Naive thymus-derived CD8-positive, alpha-beta T cell (primary cell): ENCODE results near the gene MERTK. TPM values are rescaled to one million over a fixed set of nuclear protein-coding genes. Genes with fewer than 3 reads are reported as not detected.

Source experiments
- ATAC-seq, 2 donors: fragments of 150-1000 bp; cut with Tn5 transposase in 1 of 2; sonication (Bioruptor Pico), chemical (Tn5 transposase) in 1 of 2; 1 replicate in 1 of 2; 2 replicates in 1 of 2; pipeline ENCODE4 v1.10.0; 2021; ENCODE audit warnings: mild to moderate bottlenecking in 2 of 2, moderate library complexity in 2 of 2
- POLR2A ChIA-PET: fragments of 350-600 bp; sonication (Branson Sonifier 250); formaldehyde crosslinking; loops from one replicate; lab custom pipeline; 2021; ENCODE audit warnings: antibody characterized with exemption; lab: Charles Lee
- DNase-seq, 10 donors: peaks; one replicate each; pipeline versions ENCODE4 v3.0.0 to v3.0.0-alpha.2; 2020 to 2022
- H3K27ac Mint-ChIP-seq, 10 donors: one replicate each; pipeline ENCODE4 v1.8.0; 2020 to 2022; ENCODE audit warnings: mild to moderate bottlenecking in 10 of 10, mixed read lengths in 10 of 10, moderate library complexity in 4 of 10, inconsistent platforms in 1 of 10
- H3K27me3 Mint-ChIP-seq, 5 donors: one replicate each; pipeline ENCODE4 v1.8.0; 2021 to 2022; ENCODE audit warnings: mixed read lengths in 5 of 5
- H3K36me3 Mint-ChIP-seq, 3 donors: one replicate each; pipeline ENCODE4 v1.8.0; 2020 to 2022; ENCODE audit warnings: mixed read lengths in 3 of 3, mild to moderate bottlenecking in 2 of 3, inconsistent platforms in 1 of 3
- H3K4me1 Mint-ChIP-seq, 4 donors: one replicate each; pipeline ENCODE4 v1.8.0; 2021 to 2022; ENCODE audit warnings: mixed read lengths in 4 of 4
- H3K4me3 Mint-ChIP-seq, 10 donors: one replicate each; pipeline ENCODE4 v1.8.0; 2020 to 2022; ENCODE audit warnings: mild to moderate bottlenecking in 10 of 10, mixed read lengths in 10 of 10, moderate library complexity in 6 of 10, inconsistent platforms in 1 of 10
- H3K9me3 Mint-ChIP-seq, 9 donors: one replicate each; pipeline ENCODE4 v1.8.0; 2020 to 2022; ENCODE audit warnings: mixed read lengths in 9 of 9, mild to moderate bottlenecking in 3 of 9, inconsistent platforms in 1 of 9, moderate library complexity in 1 of 9
- polyA plus RNA-seq, 3 donors: library from polyadenylated mRNA; unstranded; fragments of 300-500 nt; fragmentation: Illumina TruSeq; gene quantifications; one replicate each; pipeline ENCODE4 v1.2.3, GENCODE V29; 2021
- total RNA-seq, 8 experiments: library from RNA in 2 of 8; stranded (reverse) in 2 of 8; gene quantifications; one replicate each; pipeline ENCODE4 v1.2.3 and lab custom pipeline; 2021 to 2026

MERTK gene
- total and polyA plus RNA-seq, 5 experiments from 2014 or later: 0.55 to 0.69 TPM; not detected in 3

DNA sequence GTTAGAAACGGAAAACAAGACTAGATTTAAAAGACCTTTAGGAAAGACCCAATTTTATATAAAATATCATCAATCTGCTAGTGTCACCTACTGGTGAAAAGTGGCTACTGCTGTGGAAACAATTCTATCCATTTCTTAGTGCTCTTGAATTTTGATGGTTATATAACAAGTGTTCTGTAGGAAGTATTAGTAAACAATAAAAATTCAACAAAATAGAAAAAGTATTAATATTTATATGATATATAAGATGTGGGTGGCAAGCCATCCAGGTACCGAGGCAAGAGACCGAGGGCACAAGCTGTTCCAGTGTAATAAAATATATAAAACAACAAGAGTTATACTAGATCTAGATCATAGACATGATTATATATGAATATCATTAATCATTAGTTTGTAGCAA lies 150.5 kb downstream of the MERTK start:
- POLR2A ChIA-PET: no interaction called here
- Mint-ChIP-seq H3K9me3 (peaks cover 0 to 7% (median 0%) of the 10 kb centered on the region in 9 donors), H3K27me3 (peaks cover 0 to 5% (median 0%) of the 10 kb centered on the region in 5 donors), H3K36me3 (peaks cover 0 to 11% (median 0%) of the 10 kb centered on the region in 3 donors), H3K27ac (no peak overlapping the region), H3K4me1 (peaks cover 3 to 8% (median 7%) of the 10 kb centered on the region in 4 donors), H3K4me3 (no peak overlapping the region)
- DNase-seq (peak in 7 of 10 donors; percentile 5 to 67 (median 58)), ATAC-seq (peak; percentile 61 to 73)

GRCh38 chr2:112050316-112050715 lies 151.9 kb downstream of the MERTK start:
- H3K36me3 Mint-ChIP-seq: peaks cover 0 to 11% (median 0%) of the 10 kb centered on the region in 3 donors

DNA sequence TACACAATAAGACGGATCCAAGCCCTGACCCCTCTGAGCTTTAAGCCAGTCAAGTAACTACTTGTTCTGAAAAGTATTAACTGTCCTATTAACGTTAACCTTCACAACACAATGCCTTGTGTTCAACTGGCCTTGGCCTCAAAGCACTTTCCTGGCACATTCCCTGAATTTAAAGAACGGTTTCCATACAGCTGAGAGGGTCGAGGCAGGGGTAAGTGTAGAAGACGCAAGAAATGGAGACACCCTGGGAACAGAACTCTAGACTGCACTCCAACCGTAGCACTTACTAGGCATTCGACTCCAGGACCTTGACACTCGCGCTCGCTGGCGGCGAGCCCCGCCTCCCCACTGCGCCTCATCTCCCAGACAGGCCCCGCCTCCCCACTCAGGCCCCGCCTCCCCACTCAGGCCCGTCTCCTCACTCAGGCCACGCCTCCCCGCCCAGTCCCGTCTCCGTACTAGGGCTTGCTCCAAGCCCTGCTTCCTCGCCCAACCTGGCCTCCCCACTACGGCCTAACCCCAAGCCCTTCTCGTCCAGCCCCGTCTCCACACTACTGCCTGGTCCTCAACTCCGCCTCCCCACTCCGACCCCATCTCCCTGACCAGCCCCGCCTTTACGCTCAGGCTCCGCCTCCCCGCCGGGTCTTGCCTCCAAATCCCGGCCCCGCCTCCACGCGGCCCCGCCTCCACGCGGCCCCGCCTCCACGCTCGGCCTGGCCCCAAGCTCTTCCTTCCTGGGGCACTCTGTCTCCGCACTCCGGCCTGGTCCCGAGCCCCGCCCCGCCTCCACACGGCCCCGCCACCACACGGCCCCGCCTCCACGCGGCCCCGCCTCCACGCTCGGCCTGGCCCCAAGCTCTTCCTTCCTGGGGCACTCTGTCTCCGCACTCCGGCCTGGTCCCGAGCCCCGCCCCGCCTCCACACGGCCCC lies 155.8 kb downstream of the MERTK start:
- Mint-ChIP-seq H3K27ac (peak overlapping the region; percentile 83 to 99 (median 98)), H3K9me3 (no peaks in the 10 kb centered on the region), H3K36me3 (peaks cover 0 to 9% (median 0%) of the 10 kb centered on the region in 3 donors), H3K4me1 (peaks cover 25 to 44% (median 40%) of the 10 kb centered on the region in 4 donors), H3K4me3 (peak overlapping the region; percentile 79 to 99 (median 96)), H3K27me3 (no peaks in the 10 kb centered on the region)
- POLR2A ChIA-PET: interaction anchor here (1.1 to 4.7 kb wide), 7 partner anchors 9 to 221 kb away, joined by 3 to 27 read pairs (median 8); partner anchors contain the start of genes ANAPC1 and ZC3H8
- DNase-seq (peak; percentile 95 to 99 (median 98)), ATAC-seq (peak; percentile 65 to 69)

More at GRCh38 chr2:112050316-112050715, 151.9 kb downstream of the MERTK start:
- no peak for ATAC-seq
- no peak overlapping the region for H3K27ac Mint-ChIP-seq
- H3K4me1 Mint-ChIP-seq: peaks cover 5 to 13% (median 10%) of the 10 kb centered on the region in 4 donors
- POLR2A ChIA-PET: no interaction called here
- peaks cover 0 to 4% (median 0%) of the 10 kb centered on the region in 9 donors for H3K9me3 Mint-ChIP-seq
- H3K27me3 Mint-ChIP-seq: peaks cover 0 to 5% (median 0%) of the 10 kb centered on the region in 5 donors
- DNase-seq: no peak
- no peak overlapping the region for H3K4me3 Mint-ChIP-seq

DNA sequence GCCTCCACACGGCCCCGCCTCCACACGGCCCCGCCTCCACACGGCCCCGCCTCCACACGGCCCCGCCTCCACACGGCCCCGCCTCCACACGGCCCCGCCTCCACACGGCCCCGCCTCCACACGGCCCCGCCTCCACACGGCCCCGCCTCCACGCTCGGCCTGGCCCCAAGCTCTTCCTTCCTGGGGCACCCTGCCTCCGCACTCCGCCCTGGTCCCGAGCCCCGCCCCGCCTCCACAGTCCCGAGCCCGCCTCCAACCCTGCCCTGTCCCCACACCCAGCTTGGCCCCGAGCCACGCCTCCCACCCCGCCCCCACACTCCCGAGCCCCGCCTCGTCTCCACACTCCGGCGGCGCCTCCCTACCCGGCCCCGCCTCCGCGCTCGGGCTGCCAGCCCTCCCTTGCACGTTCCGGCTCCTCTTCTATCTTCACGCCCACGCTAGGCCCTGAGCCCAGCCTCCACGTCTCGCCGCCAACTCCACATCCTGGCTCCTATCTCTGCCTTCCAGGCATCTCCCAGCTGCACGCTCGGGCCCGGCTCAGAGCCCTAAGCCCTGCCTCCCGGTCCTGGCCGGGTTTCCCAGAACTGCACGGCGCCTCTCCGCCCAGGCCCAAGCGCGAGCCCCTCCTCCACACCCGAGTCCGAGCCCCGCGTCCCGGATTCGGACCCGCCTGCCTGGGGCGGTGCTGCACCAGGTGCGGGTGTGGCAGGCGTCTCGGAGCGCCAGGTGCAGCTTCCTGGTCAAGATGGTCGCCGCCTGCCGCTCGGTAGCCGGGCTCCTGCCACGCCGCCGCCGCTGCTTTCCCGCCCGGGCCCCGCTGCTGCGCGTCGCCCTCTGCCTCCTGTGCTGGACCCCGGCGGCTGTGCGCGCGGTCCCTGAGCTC lies 156.7 kb downstream of the MERTK start, which contains the start of gene TMEM87B:
TMEM87B (plus strand) TSS at position 423 of the 883 bp plus-strand sequence; CDS start at position 746, 323 bp downstream.
- peaks cover 0 to 18% (median 0%) of the 10 kb centered on the region in 3 donors for H3K36me3 Mint-ChIP-seq
- H3K27me3 Mint-ChIP-seq: no peaks in the 10 kb centered on the region
- H3K9me3 Mint-ChIP-seq: no peaks in the 10 kb centered on the region
- peak within 1 kb of the TSS; percentile 83 to 99 (median 98) for H3K27ac Mint-ChIP-seq
- POLR2A ChIA-PET: interaction anchor here (1.1 to 4.7 kb wide), 8 partner anchors 9 to 934 kb away, joined by 3 to 27 read pairs (median 8); partner anchors contain the start of genes ANAPC1, BCL2L11 and ZC3H8
- peak within 1 kb of the TSS; percentile 79 to 99 (median 96) for H3K4me3 Mint-ChIP-seq
- peaks cover 27 to 46% (median 44%) of the 10 kb centered on the region in 4 donors for H3K4me1 Mint-ChIP-seq
- ATAC-seq (peak; percentile 69 to 75), DNase-seq (peak; percentile 89 to 99 (median 97))

DNA sequence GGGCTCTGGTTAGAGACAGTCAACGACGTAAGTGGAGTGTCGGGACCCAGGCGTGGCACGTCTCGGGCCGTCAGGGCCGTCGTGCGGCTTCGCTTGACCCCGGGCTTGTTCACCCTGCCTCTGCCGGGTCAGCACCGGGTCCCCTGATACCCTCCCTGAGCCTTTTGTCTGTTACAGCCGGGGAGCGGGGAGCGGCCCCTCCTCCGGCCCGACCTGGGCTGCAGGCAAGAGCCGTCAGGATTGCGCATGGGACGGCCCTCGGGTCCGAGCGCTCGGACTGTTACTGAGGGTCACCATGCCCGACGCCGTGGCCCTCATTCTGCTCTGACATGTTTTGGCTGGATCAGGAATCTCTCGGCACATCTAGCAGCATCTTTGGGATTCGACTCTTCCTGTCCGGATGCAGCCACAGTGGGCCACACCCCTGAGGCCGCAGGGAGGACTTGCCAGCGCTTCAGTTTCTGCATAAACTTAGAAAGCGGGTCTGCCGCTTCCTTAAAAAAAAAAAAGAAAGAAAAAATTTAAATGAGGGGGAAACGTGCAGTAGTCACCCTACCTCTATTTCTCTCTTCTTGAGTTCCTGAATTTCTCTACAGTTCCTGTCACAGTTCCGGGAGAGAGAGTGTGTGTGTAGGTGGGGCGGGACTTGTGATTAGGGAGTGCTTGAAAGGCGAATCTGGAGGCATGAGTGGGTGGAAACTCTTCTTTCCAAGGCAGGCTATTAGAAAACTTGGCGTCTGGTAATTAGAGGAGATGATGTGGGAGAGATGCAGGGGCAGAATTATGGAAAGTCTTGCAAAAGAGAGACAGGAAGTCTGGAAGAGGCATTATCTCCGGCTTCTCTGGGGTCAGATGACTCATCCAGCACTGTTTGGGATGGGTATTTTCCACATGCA lies 157.6 kb downstream of the MERTK start:
- peak in 8 of 10 donors; percentile 15 to 63 (median 22) for DNase-seq
- H3K4me3 Mint-ChIP-seq: peak overlapping the region; percentile 79 to 96 (median 94)
- H3K27ac Mint-ChIP-seq: peak overlapping the region; percentile 75 to 99 (median 92)
- H3K4me1 Mint-ChIP-seq: peaks cover 27 to 46% (median 44%) of the 10 kb centered on the region in 4 donors
- POLR2A ChIA-PET: interaction anchor here (1.2 to 2.6 kb wide), 5 partner anchors 8 to 935 kb away, joined by 3 to 9 read pairs (median 8); partner anchors contain the start of genes BCL2L11 and ZC3H8
- ATAC-seq: no peak
- H3K36me3 Mint-ChIP-seq: peaks cover 0 to 24% (median 0%) of the 10 kb centered on the region in 3 donors
- H3K9me3 Mint-ChIP-seq: no peaks in the 10 kb centered on the region
- no peaks in the 10 kb centered on the region for H3K27me3 Mint-ChIP-seq

- DNase-seq (no peak), ATAC-seq (no peak)
- peak overlapping the region; percentile 29 to 99 (median 92) for H3K27ac Mint-ChIP-seq
- H3K9me3 Mint-ChIP-seq: no peaks in the 10 kb centered on the region
- H3K4me1 Mint-ChIP-seq: peaks cover 28 to 53% (median 45%) of the 10 kb centered on the region in 4 donors
- H3K36me3 Mint-ChIP-seq: peaks cover 0 to 30% (median 2%) of the 10 kb centered on the region in 3 donors
- POLR2A ChIA-PET: interaction anchor here (0.5 kb wide), 1 partner anchor 172 kb away, joined by 6 read pairs; no protein-coding TSS in a partner anchor
- H3K27me3 Mint-ChIP-seq: no peaks in the 10 kb centered on the region
- peak overlapping the region; percentile 79 to 96 (median 94) for H3K4me3 Mint-ChIP-seq
Measured at GRCh38 chr2:112056626-112056987, 158.2 kb downstream of the MERTK start.

DNA sequence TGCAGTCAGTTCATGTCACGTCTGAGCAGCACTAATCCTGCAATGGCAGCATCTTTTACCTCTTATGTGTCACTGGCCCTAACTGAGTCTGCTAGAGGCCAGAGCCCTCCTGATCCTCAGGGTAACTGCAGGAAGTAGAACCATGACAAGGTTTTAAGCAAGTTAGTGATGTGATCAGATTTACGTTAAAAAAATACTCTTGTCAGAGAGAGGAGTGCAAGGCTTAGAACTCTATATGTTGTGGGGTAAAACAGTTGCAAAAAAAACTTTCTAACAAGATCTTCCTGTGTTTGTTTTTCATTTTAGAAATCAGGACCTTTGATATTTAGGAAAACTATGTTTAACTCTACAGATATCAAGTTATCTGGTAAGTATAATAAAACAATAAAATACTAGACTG lies 161.3 kb downstream of the MERTK start:
- POLR2A ChIA-PET: no interaction called here
- Mint-ChIP-seq H3K4me3 (no peak overlapping the region), H3K9me3 (no peaks in the 10 kb centered on the region), H3K27me3 (no peaks in the 10 kb centered on the region), H3K36me3 (peaks cover 6 to 60% (median 21%) of the 10 kb centered on the region in 3 donors), H3K4me1 (peaks cover 33 to 67% (median 56%) of the 10 kb centered on the region in 4 donors), H3K27ac (no peak overlapping the region)
- ATAC-seq (no peak), DNase-seq (no peak)

GRCh38 chr2:112061299-112061698 lies 162.9 kb downstream of the MERTK start:
- no peaks in the 10 kb centered on the region for H3K27me3 Mint-ChIP-seq
- H3K4me1 Mint-ChIP-seq: peaks cover 33 to 71% (median 56%) of the 10 kb centered on the region in 4 donors
- DNase-seq: no peak
- ATAC-seq: no peak
- H3K4me3 Mint-ChIP-seq: no peak overlapping the region
- no peak overlapping the region for H3K27ac Mint-ChIP-seq
- peaks cover 10 to 73% (median 28%) of the 10 kb centered on the region in 3 donors for H3K36me3 Mint-ChIP-seq
- no peaks in the 10 kb centered on the region for H3K9me3 Mint-ChIP-seq
- POLR2A ChIA-PET: no interaction called here

DNA sequence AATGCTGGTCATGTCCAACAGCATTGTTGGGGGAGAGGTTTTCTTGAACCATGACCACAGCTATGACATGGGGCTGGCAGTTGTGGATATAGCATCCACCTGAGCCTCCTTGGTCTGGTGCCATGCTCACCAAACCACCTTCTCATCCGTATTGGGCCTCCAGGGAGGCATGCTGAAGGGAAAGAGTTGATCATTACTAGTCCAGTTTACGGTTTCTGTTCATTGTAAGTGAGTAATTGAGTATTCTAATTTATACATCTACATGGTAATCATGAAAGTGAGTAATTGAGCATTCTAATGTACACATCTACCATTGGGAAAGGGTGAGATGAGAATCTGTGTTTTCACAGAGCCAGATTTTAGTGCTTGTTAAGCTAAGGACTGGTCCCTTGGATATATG lies 163.4 kb downstream of the MERTK start:
- no peaks in the 10 kb centered on the region for H3K27me3 Mint-ChIP-seq
- H3K4me3 Mint-ChIP-seq: no peak overlapping the region
- ATAC-seq (no peak), DNase-seq (no peak)
- POLR2A ChIA-PET: no interaction called here
- H3K9me3 Mint-ChIP-seq: no peaks in the 10 kb centered on the region
- H3K4me1 Mint-ChIP-seq: peaks cover 28 to 70% (median 51%) of the 10 kb centered on the region in 4 donors
- H3K36me3 Mint-ChIP-seq: peaks cover 10 to 76% (median 28%) of the 10 kb centered on the region in 3 donors
- H3K27ac Mint-ChIP-seq: peak overlapping the region in 1 of 10 donors; percentile 9

DNA sequence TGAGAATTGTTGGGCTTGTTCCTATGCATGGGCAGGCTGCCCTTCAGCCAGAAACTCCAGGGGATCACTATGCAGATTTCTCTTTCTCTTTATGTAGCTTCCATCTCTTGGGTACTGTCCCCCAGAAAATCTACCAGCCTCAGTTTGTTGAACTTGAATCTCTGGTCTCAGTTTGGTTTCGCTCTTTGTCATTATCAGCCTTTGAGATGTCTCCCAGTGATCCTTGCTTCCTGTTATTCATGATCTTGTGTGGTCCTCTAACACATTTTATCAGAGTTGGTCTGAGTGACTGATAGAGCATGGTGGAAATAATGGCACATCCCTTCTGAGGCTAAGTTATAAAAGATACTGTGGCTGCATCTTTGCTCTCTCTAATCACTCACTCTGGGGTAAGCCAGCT lies 164.5 kb downstream of the MERTK start:
- ATAC-seq (no peak), DNase-seq (no peak)
- H3K4me1 Mint-ChIP-seq: peaks cover 27 to 62% (median 42%) of the 10 kb centered on the region in 4 donors
- no peak overlapping the region for H3K4me3 Mint-ChIP-seq
- peak overlapping the region in 2 of 10 donors; percentile 3 to 36 for H3K27ac Mint-ChIP-seq
- H3K36me3 Mint-ChIP-seq: peaks cover 15 to 86% (median 36%) of the 10 kb centered on the region in 3 donors
- POLR2A ChIA-PET: interaction anchor here (1.4 kb wide), 1 partner anchor 8 kb away, joined by 7 read pairs; the partner anchor contains the start of gene TMEM87B
- no peaks in the 10 kb centered on the region for H3K9me3 Mint-ChIP-seq
- H3K27me3 Mint-ChIP-seq: no peaks in the 10 kb centered on the region

- H3K27me3 Mint-ChIP-seq: no peaks in the 10 kb centered on the region
- H3K9me3 Mint-ChIP-seq: peaks cover 0 to 4% (median 2%) of the 10 kb centered on the region in 9 donors
- peaks cover 16 to 58% (median 35%) of the 10 kb centered on the region in 4 donors for H3K4me1 Mint-ChIP-seq
- POLR2A ChIA-PET: no interaction called here
- peak overlapping the region in 1 of 10 donors; percentile 8 for H3K27ac Mint-ChIP-seq
- H3K4me3 Mint-ChIP-seq: no peak overlapping the region
- peaks cover 26 to 89% (median 59%) of the 10 kb centered on the region in 3 donors for H3K36me3 Mint-ChIP-seq
- no peak for DNase-seq
- no peak for ATAC-seq
Measured at GRCh38 chr2:112065486-112065885, 167.1 kb downstream of the MERTK start.
